ENCODE measurements around the gene BLTP3B.
A peak's percentile ranks its signal among the peaks of the same experiment; 100 is the strongest.
"Not testable (repeated sequence)": the region's sequence is repeated elsewhere in the genome, so short reads cannot be mapped to it uniquely, and the experiment has no call there.

Gene BLTP3B

GRCh38 chr12:100142851-100143559, at the start of gene BLTP3B:
BLTP3B (minus strand) TSS chr12:100142874; CDS start chr12:100142635, 239 bp downstream.
- peak; percentile 92 for DNase-seq (ENCODE audit: low spot score)

- DNase-seq (ENCODE audit: low spot score), result no peak
Measured at GRCh38 chr12:100189636-100190394, 47.1 kb upstream of the BLTP3B start.

GRCh38 chr12:100188888-100189635, 46.4 kb upstream of the BLTP3B start:
- not testable (repeated sequence) for DNase-seq (ENCODE audit: low spot score)

- DNase-seq (ENCODE audit: low spot score), result no peak
Measured at GRCh38 chr12:100187857-100188519, 45.3 kb upstream of the BLTP3B start.

- no peak for DNase-seq (ENCODE audit: low spot score)
Measured at GRCh38 chr12:100187068-100187467, 44.4 kb upstream of the BLTP3B start.

- no peak for DNase-seq (ENCODE audit: low spot score)
Measured at GRCh38 chr12:100186071-100186470, 43.4 kb upstream of the BLTP3B start.

- peak; percentile 17 for DNase-seq (ENCODE audit: low spot score)
Measured at GRCh38 chr12:100185361-100185894, 42.8 kb upstream of the BLTP3B start.

- DNase-seq (ENCODE audit: low spot score), result no peak
Measured at GRCh38 chr12:100184549-100185145, 42.0 kb upstream of the BLTP3B start.

GRCh38 chr12:100179252-100179651, 36.6 kb upstream of the BLTP3B start:
- no peak for DNase-seq (ENCODE audit: low spot score)

GRCh38 chr12:100176493-100176892, 33.8 kb upstream of the BLTP3B start:
- not testable (repeated sequence) for DNase-seq (ENCODE audit: low spot score)

- DNase-seq (ENCODE audit: low spot score), result no peak
Measured at GRCh38 chr12:100174495-100174894, 31.8 kb upstream of the BLTP3B start.

- DNase-seq (ENCODE audit: low spot score), result no peak
Measured at GRCh38 chr12:100173111-100173510, 30.4 kb upstream of the BLTP3B start.

GRCh38 chr12:100171248-100171647, 28.6 kb upstream of the BLTP3B start:
- no peak for DNase-seq (ENCODE audit: low spot score)

- no peak for DNase-seq (ENCODE audit: low spot score)
Measured at GRCh38 chr12:100170313-100170858, 27.7 kb upstream of the BLTP3B start.

GRCh38 chr12:100169345-100169744, 26.7 kb upstream of the BLTP3B start:
- no peak for DNase-seq (ENCODE audit: low spot score)

- no peak for DNase-seq (ENCODE audit: low spot score)
Measured at GRCh38 chr12:100168562-100168961, 25.9 kb upstream of the BLTP3B start.

GRCh38 chr12:100166232-100166631, 23.6 kb upstream of the BLTP3B start:
- no peak for DNase-seq (ENCODE audit: low spot score)

GRCh38 chr12:100165356-100165755, 22.7 kb upstream of the BLTP3B start:
- DNase-seq (ENCODE audit: low spot score), result no peak

- no peak for DNase-seq (ENCODE audit: low spot score)
Measured at GRCh38 chr12:100164153-100164704, 21.6 kb upstream of the BLTP3B start.

GRCh38 chr12:100163416-100164152, 20.9 kb upstream of the BLTP3B start:
- peak; percentile 85 for DNase-seq (ENCODE audit: low spot score)
